Mesenchymal stem cell (in vitro differentiated cells and primary cell): ENCODE results near the gene FABP3. TPM values are rescaled to one million over a fixed set of nuclear protein-coding genes. Genes with fewer than 3 reads are reported as not detected.
A peak's percentile ranks its signal among the peaks of the same experiment; 100 is the strongest.

Experiments used
- DNase-seq: peaks from one replicate; pipeline ENCODE4 v3.0.0-alpha.2; 2013
- H2AFZ ChIP-seq: one replicate; pipeline ENCODE4 v1.6.1; 2013; ENCODE audit warnings: low read depth, mild to moderate bottlenecking, control low read depth, inconsistent platforms, low read length, moderate library complexity
- H2AK5ac ChIP-seq: 2 replicates; pipeline ENCODE4 v1.6.1; 2013; ENCODE audit warnings: low read length, moderate library complexity, mild to moderate bottlenecking, inconsistent platforms; ENCODE audit not compliant: severe bottlenecking
- H2BK120ac ChIP-seq: one replicate; pipeline ENCODE4 v1.6.1; 2013; ENCODE audit warnings: low read depth, mild to moderate bottlenecking, inconsistent platforms, low read length, moderate library complexity
- H2BK12ac ChIP-seq, 2 experiments: one replicate each; pipeline ENCODE4 v1.6.1; 2013; ENCODE audit warnings: inconsistent platforms in 2 of 2, low read length in 2 of 2, mild to moderate bottlenecking in 2 of 2, moderate library complexity in 2 of 2, control low read depth in 1 of 2
- H2BK15ac ChIP-seq: one replicate; pipeline ENCODE4 v1.6.1; 2013; ENCODE audit warnings: mild to moderate bottlenecking, low read depth, inconsistent platforms; ENCODE audit not compliant: poor library complexity, severe bottlenecking
- H2BK5ac ChIP-seq: 2 replicates; pipeline ENCODE4 v1.6.1; 2013; ENCODE audit warnings: low read depth, mild to moderate bottlenecking, low read length, control low read depth, inconsistent platforms; ENCODE audit not compliant: poor library complexity, severe bottlenecking
- H3K14ac ChIP-seq, 2 experiments: one replicate each; pipeline ENCODE4 v1.6.1; 2013; ENCODE audit warnings: inconsistent platforms in 2 of 2, low read length in 2 of 2, control low read depth in 1 of 2, mild to moderate bottlenecking in 1 of 2, moderate library complexity in 1 of 2
- H3K18ac ChIP-seq, 2 experiments: one replicate each; pipeline ENCODE4 v1.6.1; 2013; ENCODE audit warnings: inconsistent platforms in 2 of 2, low read length in 2 of 2, control low read depth in 1 of 2, low read depth in 1 of 2, mild to moderate bottlenecking in 1 of 2
- H3K23ac ChIP-seq, 2 experiments: one replicate each; pipeline ENCODE4 v1.6.1; 2013; ENCODE audit warnings: inconsistent platforms in 2 of 2, low read length in 2 of 2, mild to moderate bottlenecking in 2 of 2, moderate library complexity in 2 of 2, control low read depth in 1 of 2
- H3K27ac ChIP-seq: 2 replicates; pipeline ENCODE4 v1.5.1; 2013; ENCODE audit warnings: mild to moderate bottlenecking, moderate library complexity, low read length, control low read depth, inconsistent platforms; ENCODE audit not compliant: poor library complexity, severe bottlenecking
- H3K27me3 ChIP-seq, 2 experiments: 2 replicates each; pipeline versions ENCODE4 v1.6.1 to v1.7.0; 2013; ENCODE audit warnings: low read length in 2 of 2, mild to moderate bottlenecking in 2 of 2, moderate library complexity in 2 of 2, control low read depth in 1 of 2, inconsistent platforms in 1 of 2; ENCODE audit not compliant: control insufficient read depth in 1 of 2, insufficient read depth in 1 of 2
- H3K36me3 ChIP-seq, 2 experiments: 2 replicates each; pipeline versions ENCODE4 v1.6.1 to v1.7.0; 2013; ENCODE audit warnings: low read length in 2 of 2, control low read depth in 1 of 2, inconsistent platforms in 1 of 2, low read depth in 1 of 2, mild to moderate bottlenecking in 1 of 2; ENCODE audit not compliant: insufficient read depth in 2 of 2, control insufficient read depth in 1 of 2
- H3K4ac ChIP-seq, 2 experiments: one replicate each; pipeline ENCODE4 v1.6.1; 2013; ENCODE audit warnings: inconsistent platforms in 2 of 2, low read length in 2 of 2, mild to moderate bottlenecking in 2 of 2, moderate library complexity in 2 of 2, control low read depth in 1 of 2, low read depth in 1 of 2
- H3K4me1 ChIP-seq: 2 replicates; pipeline ENCODE4 v1.6.1; 2013; ENCODE audit warnings: low read depth, low read length, control low read depth; ENCODE audit not compliant: control insufficient read depth, insufficient read depth
- H3K4me2 ChIP-seq: 2 replicates; pipeline ENCODE4 v1.6.1; 2013; ENCODE audit warnings: low read length, mild to moderate bottlenecking, inconsistent platforms; ENCODE audit not compliant: poor library complexity, severe bottlenecking
- H3K4me3 ChIP-seq, 2 experiments: 2 replicates each; pipeline versions ENCODE4 v1.5.1 to v1.7.0; 2013; ENCODE audit warnings: low read length in 2 of 2, mild to moderate bottlenecking in 2 of 2, control low read depth in 1 of 2, low read depth in 1 of 2; ENCODE audit not compliant: insufficient read depth in 1 of 2
- H3K79me1 ChIP-seq: replicated peaks from 2 replicates; pipeline ENCODE4 v1.6.1; 2013; ENCODE audit warnings: mild to moderate bottlenecking, control low read depth, low read length, inconsistent platforms; ENCODE audit not compliant: poor library complexity, severe bottlenecking
- H3K9ac ChIP-seq: 2 replicates; pipeline ENCODE4 v1.7.0; 2013; ENCODE audit warnings: mild to moderate bottlenecking, low read length, moderate library complexity
- H3K9me3 ChIP-seq: 2 replicates; pipeline ENCODE4 v1.7.0; 2013; ENCODE audit warnings: mild to moderate bottlenecking, low read length; ENCODE audit not compliant: control insufficient read depth
- H4K8ac ChIP-seq: one replicate; pipeline ENCODE4 v1.6.1; 2013; ENCODE audit warnings: inconsistent platforms, mild to moderate bottlenecking, low read length, moderate library complexity
- H4K91ac ChIP-seq: one replicate; pipeline ENCODE4 v1.6.1; 2013; ENCODE audit warnings: mild to moderate bottlenecking, low read length, inconsistent platforms
- WGBS: methylation state at CpG from one replicate; pipeline ENCODE4 v1.1.7; 2013; ENCODE audit warnings: mixed read lengths; 5-methylcytosine and 5-hydroxymethylcytosine counted together
- polyA plus RNA-seq, 2 experiments: library from polyadenylated mRNA; stranded (reverse); fragments of 200-250 nt; gene quantifications; one replicate each; pipeline ENCODE4 v1.2.3, GENCODE V29; 2013

Gene FABP3
- 101 TPM for polyA plus RNA-seq (2013, experiment 1 of 2)
- 104 TPM for polyA plus RNA-seq (2013, experiment 2 of 2)

DNA sequence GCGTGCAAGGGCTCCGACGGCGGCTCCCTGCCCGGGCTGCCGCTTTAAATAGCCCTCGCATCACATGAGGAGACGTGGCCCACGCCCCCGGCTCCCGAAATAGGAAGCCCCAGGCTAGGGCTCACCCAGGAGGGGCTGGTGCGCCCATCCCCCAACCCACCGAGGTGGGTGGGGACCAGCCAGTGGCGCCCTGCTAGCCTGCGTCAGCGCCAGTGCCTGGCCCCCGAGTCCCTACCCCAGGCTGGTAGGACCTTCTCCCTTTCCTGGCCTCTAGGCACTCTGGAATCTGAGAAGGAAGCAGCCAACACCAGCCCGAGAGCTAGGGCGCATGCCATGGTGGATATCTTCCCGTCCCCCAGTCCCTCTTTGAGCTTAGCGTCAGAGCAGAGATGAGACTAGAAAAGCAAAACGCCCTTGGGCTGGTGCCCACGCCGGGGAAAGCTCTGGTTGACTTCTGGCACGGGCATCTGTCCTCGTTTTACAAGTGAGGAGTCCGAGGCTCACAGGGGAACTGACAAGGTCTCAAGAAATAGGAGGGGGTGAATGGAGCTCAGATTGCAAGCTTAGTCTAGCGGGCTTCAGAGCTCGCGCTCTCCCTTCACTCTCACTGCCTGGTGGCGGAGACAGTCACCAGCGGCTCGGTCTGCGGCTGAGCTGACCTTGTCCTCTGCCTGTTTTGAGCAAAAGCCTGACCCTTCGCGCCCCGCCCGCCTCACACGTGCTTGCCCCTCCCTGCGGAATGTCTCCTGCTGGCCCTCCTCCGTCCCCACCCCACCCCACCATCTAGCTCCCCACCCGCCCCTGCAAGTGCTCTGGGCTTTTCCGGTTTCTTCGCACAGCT, at the start of gene FABP3:
Gene FABP3 (minus strand): TSS at position 21 of the 841 bp plus-strand sequence. CDS start 62 bp downstream, outside the sequence.
- H2BK12ac ChIP-seq, result peak within 1 kb of the TSS in 1 of 2 experiments; percentile 94

DNA sequence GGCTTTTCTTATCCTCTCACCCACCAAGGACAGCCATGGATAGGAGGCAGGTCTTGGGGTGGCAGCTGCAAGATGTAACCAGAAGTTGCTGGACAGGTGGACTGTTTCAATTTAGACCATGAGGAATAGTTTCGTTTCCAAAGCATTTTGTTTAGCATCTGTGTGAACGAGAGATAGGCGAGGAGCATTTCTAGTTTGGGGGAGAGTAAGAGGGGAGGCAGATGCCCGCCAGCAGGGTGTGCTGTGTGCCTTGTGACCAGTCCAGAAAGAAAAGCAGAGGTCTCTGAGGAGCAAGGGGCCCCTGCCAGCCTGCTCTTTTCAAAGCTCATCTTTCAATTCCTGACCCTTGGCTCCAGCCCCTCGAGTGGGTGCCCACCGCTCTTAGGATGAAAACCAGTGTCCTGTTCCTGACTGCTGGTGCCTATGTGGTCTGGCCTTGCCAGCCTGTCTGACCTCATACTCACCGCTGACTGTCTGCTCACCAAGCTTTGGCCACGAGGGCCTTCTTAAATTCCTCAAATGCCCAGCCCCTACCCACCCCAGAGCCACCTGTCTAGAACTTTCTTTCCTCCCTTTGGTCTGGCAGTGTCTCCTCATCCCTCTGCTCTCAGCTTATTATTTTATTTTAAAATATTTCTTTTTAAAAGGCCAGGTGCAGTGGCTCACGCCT, 48.6 kb upstream of the FABP3 start:
- Histone ChIP-seq H3K4me3 (no peak overlapping the region), H2AFZ (no peak overlapping the region), H3K9me3 (no peaks in the 10 kb centered on the region), H2BK120ac (no peak overlapping the region), H3K36me3 (peaks cover 6 to 8% of the 10 kb centered on the region in 2 experiments), H3K4me2 (no peak overlapping the region), H3K27me3 (no peaks in the 10 kb centered on the region), H3K27ac (no peak overlapping the region), H2AK5ac (no peak overlapping the region), H2BK5ac (no peak overlapping the region), H3K23ac (no peak overlapping the region), H3K9ac (no peak overlapping the region), H4K8ac (no peak overlapping the region), H3K79me1 (no peaks in the 10 kb centered on the region), H3K18ac (peak overlapping the region in 1 of 2 experiments; percentile 49), H2BK15ac (no peak overlapping the region), H3K14ac (no peak overlapping the region), H3K4me1 (peaks cover 5% of the 10 kb centered on the region), H4K91ac (no peak overlapping the region), H3K4ac (no peak overlapping the region), H2BK12ac (peak overlapping the region in 1 of 2 experiments; percentile 24)
- peak; percentile 57 for DNase-seq
- WGBS, result 46% methylated on average over 9 of the region's 9 CpGs

More for the DNA sequence above, at the start of gene FABP3:
- peaks cover 4 to 14% of the 10 kb centered on the region in 2 experiments for H3K36me3 ChIP-seq
- peak within 1 kb of the TSS; percentile 44 to 78 for H3K4me3 ChIP-seq
- H3K27me3 ChIP-seq, result no peaks in the 10 kb centered on the region
- peak within 1 kb of the TSS; percentile 67 for H3K27ac ChIP-seq
- H3K4ac ChIP-seq, result peak within 1 kb of the TSS; percentile 7 to 80
- H3K18ac ChIP-seq, result peak within 1 kb of the TSS; percentile 89 to 93
- H3K9me3 ChIP-seq, result no peaks in the 10 kb centered on the region
- H4K91ac ChIP-seq, result peak within 1 kb of the TSS; percentile 34
- no peak within 1 kb of the TSS for H2BK5ac ChIP-seq
- WGBS, result 2% methylated on average over 44 of the region's 44 CpGs
- peak within 1 kb of the TSS in 1 of 2 experiments; percentile 36 for H3K23ac ChIP-seq
- H3K9ac ChIP-seq, result peak within 1 kb of the TSS; percentile 85
- peak within 1 kb of the TSS; percentile 69 for H2BK120ac ChIP-seq
- peak within 1 kb of the TSS; percentile 86 for H2AK5ac ChIP-seq
- H3K4me1 ChIP-seq, result peaks cover 32% of the 10 kb centered on the region
- H3K14ac ChIP-seq, result peak within 1 kb of the TSS in 1 of 2 experiments; percentile 84
- peak; percentile 82 for DNase-seq
- H3K4me2 ChIP-seq, result peak within 1 kb of the TSS; percentile 64
- no peaks in the 10 kb centered on the region for H3K79me1 ChIP-seq
- H2BK15ac ChIP-seq, result peak within 1 kb of the TSS; percentile 93
- peak within 1 kb of the TSS; percentile 87 for H2AFZ ChIP-seq
- peak within 1 kb of the TSS; percentile 82 for H4K8ac ChIP-seq

DNA sequence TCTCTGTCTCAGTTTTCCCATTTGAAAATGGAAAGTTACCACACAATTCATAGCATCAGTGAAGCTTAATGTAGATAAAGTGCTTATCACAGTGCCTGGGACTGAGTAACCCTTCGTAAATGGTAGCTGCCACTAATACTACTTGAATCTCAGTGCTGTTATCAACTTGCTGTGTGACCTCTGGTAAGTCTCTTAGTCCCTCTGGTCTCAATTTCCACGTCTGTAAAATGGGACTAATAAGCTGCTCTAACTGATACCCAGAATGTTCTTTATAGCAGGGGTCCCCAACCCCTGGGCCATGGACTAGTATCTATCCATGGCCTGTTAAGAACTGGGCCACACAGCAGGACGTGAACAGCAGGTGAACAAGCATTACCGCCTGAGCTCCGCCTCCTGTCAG, 47.8 kb upstream of the FABP3 start:
- Histone ChIP-seq H3K4me1 (peaks cover 13% of the 10 kb centered on the region), H3K4me2 (no peak overlapping the region), H3K4me3 (no peak overlapping the region), H3K14ac (no peak overlapping the region), H3K79me1 (no peaks in the 10 kb centered on the region), H3K23ac (no peak overlapping the region), H3K9me3 (no peaks in the 10 kb centered on the region), H2BK12ac (no peak overlapping the region), H3K36me3 (peaks cover 0 to 6% of the 10 kb centered on the region in 2 experiments), H4K91ac (no peak overlapping the region), H3K27ac (no peak overlapping the region), H4K8ac (no peak overlapping the region), H3K27me3 (no peaks in the 10 kb centered on the region), H2AK5ac (no peak overlapping the region), H3K18ac (no peak overlapping the region), H2BK5ac (no peak overlapping the region), H3K9ac (no peak overlapping the region), H3K4ac (no peak overlapping the region), H2BK15ac (no peak overlapping the region), H2BK120ac (no peak overlapping the region), H2AFZ (no peak overlapping the region)
- WGBS, result 88% methylated on average over 5 of the region's 5 CpGs
- no peak for DNase-seq
